HG02885 (cell line): Measurements from ENCODE around the gene OBSL1.

Experiments
- ATAC-seq: cut with Tn5 transposase; IDR thresholded peaks from one replicate; pipeline ENCODE4 v1.9.1; 2021; ENCODE audit warnings: mild to moderate bottlenecking; ENCODE audit not compliant: unreplicated experiment, poor library complexity

OBSL1 gene

DNA sequence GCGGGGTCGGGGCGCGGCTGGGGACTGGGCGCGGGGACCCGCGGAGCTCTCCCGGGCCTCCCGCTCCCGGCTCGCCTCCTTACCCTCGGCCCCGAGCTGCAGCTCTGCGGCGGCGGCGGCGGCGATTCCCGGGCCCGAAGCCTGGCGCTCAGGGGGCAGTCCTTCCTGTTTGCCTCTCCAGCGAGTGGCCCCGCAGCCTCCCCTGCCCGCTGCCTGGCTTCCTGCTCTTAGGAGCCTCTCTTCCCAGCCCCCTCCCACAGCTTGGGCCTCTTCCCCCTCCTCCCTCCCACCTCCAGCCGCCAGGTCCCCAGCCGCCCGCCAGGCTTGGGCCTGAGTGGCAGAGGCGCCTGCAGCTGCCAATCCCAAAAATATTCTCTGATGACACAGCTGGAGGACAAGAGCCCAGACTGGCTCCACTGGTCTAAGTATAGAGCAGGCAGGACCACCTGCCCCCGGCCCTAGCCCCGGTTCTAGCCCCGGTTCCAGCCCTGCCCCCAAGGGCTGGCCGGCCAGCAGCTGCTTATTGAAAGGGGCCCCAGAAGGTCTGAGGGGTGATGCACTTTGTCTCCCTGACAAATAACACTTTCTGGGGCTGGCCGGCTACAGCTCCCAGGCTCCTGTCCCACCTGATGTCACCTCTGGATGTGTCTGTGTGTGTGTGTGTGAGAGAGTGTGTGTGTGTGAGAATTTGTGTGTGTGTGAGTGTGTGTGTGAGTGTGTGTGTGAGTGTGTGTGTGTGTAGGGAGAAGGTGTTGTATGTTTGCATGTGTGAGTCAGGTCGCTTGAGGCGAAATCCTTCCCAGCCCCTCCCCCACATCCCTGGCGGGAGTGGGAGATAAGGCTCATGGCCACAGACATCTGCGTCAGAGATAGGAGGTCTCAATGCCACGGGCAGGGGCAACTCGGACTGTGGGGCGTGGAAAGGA is at the start of gene OBSL1:
OBSL1 (minus strand) TSS at position 229 of the 926 bp plus-strand sequence. CDS start 307 bp downstream, outside the sequence.
- ATAC-seq: no peak

DNA sequence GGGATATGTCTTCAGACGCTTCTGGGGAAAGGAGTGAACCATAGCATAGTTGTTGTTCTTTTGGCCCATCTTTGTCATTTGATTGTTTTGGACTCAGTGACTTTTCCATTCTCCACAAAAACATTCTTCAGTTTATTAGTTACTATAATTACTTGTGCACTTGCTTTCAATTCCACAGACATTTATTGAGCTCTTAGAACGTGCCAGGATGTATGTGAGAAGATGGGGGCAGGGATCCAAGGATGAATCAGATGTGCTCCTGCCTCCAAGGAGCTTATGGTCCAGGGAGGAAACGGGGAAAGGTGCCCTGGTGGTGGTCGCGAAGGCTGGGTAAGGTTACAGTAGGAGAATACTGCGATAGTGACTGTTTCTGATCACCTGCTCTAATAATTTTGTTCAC is 49.2 kb upstream of the OBSL1 start:
- ATAC-seq: no peak

- ATAC-seq: no peak
These were observed 47.9 kb upstream of the OBSL1 start for GRCh38 chr2:219619235-219619634.

GRCh38 chr2:219618733-219619122 is 47.4 kb upstream of the OBSL1 start:
- ATAC-seq: no peak

- ATAC-seq: no peak
These were observed 45.2 kb upstream of the OBSL1 start for GRCh38 chr2:219616550-219616949.

DNA sequence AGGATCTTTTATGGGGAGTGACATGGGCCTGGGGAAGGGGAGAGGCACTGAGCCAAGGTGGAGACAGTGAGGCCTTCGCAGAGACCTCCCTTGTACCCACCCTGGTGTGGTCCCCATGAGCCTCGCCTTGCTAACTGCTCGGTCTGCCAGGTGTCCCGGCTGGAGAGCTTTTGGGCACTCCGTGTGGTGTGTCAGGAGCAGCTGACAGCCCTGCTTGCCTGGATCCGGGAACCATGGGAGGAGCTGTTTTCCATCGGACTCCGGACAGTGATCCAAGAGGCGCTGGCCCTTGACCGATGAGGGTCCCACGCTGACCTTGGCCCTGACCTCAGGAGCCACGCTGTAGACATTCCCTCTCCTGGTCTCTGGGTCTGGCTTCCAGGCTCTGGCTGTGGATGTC is 44.6 kb upstream of the OBSL1 start:
- ATAC-seq: no peak

- no peak for ATAC-seq
These were observed 43.7 kb upstream of the OBSL1 start for GRCh38 chr2:219615036-219615435.

- no peak for ATAC-seq
These were observed 42.9 kb upstream of the OBSL1 start for GRCh38 chr2:219614076-219614860.

GRCh38 chr2:219613461-219614070 is 42.2 kb upstream of the OBSL1 start:
- ATAC-seq: no peak

GRCh38 chr2:219612577-219613286 is 41.4 kb upstream of the OBSL1 start:
- no peak for ATAC-seq

DNA sequence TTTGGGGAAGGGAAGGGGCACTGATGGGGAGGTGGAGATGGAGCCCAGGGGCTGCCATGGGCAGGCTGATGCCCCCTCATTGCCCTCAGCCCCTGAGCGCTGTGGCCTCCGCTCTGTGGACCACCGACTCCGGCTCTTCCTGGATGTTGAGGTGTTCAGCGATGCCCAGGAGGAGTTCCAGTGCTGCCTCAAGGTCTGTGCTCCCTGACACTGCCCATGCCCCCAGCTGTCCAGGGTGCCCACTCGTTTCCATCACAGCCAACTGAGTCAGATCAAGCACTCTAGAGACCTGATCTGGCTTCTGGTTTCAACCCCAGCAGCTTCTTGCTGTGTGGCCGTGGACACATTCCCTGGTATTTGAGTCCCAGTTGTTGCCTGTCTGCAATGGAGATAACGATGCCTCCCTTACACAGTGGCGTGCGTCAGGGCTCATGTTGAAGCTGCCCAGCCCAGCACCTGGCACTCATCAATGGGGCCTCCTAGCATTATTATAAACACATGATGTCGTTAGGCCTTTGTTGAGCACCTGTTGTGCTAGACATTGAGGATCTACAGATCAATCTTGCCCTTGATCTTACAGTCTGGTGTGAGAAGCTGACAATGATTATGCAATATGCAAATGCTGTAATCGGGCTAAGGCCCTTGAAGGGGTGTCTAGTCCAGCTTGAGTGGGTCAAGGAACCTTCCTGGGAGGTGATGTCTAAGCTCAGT is 40.7 kb upstream of the OBSL1 start:
- ATAC-seq: no peak

- ATAC-seq: no peak
These were observed 40.0 kb upstream of the OBSL1 start for GRCh38 chr2:219611306-219611705.

DNA sequence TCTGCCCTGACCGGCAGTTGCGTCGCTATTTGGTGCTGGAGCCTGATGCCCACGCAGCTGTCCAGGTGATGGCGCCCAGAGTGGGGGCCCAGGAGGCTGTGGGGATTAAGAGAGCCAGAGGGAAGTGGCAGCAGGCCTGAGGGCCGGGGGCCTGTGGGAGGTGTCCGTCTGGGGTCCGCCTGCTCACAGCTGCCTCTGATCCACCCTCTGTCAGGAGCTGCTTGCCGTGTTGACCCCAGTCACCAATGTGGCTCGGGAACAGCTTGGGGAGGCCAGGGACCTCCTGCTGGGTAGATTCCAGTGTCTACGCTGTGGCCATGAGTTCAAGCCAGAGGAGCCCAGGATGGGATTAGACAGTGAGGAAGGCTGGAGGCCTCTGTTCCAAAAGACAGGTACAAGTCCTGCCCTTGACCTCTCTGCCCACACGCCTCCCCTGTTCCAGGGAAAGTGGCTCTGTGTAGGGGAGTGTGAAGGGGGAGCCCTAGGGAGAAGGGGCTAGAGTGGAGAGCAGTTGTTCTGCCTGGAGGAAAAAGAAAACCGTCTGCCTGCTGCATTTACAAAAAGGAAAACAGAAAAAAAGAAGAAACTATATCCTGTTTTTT is 37.9 kb upstream of the OBSL1 start:
- no peak for ATAC-seq

DNA sequence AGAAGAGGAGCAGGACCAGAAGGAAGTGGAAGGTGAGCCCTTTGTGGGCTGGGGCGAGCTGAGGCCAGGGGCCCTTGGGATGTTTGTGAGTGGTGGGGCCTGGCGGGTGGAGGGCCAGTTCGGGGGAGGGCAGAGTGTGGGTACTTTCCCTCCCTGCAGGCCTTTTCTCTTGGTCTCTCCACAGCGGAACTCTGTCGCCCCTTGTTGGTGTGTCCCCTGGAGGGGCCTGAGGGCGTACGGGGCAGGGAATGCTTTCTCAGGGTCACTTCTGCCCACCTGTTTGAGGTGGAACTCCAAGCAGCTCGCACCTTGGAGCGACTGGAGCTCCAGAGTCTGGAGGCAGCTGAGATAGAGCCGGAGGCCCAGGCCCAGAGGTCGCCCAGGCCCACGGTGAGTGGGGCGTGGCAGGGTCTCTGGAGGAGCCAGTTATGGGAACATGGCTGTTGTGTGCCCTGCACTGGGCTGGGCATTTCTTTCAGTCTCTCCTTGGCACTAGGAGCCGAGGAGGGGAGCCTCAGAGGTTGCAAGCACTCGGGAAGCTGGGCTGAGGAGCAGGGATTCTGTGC is 37.1 kb upstream of the OBSL1 start:
- ATAC-seq: no peak

DNA sequence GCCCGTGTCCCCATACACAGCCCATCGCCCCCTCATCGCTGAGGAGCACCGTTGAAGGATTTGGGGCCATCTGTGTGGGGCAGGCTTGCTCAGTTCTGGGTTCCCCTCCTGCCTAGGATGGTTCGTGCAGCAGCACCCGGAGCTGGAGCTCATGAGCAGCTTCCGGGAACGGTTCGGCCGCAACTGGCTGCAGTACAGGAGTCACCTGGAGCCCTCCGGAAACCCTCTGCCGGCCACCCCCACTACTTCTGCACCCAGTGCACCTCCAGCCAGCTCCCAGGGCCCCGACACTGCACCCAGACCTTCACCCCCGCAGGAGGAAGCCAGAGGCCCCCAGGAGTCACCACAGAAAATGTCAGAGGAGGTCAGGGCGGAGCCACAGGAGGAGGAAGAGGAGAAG is 36.6 kb upstream of the OBSL1 start:
- no peak for ATAC-seq

- no peak for ATAC-seq
These were observed 34.2 kb upstream of the OBSL1 start for GRCh38 chr2:219605607-219605954.

DNA sequence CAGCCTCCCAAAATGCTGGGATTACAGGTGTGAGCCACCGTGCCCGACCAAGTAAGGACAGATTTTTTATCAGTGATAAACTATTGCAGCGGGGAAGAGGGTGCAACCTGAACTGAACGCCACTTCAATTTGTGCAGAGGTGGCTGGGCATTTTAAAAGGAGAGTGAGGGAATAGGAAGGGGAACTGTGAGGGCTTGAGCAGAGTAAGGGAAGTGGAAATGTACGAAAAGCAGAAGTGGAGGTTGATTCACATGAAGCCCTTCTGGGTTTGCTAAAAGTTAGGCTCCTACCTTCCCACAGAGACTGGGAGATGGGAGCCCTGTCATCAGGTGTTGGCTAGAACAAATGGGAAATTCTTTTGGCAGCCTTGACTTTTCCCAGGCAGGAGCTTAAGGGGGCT is 32.4 kb upstream of the OBSL1 start:
- ATAC-seq: no peak

GRCh38 chr2:219598308-219599078 is 27.2 kb upstream of the OBSL1 start:
- no peak for ATAC-seq
